K562 (cell line): ENCODE results near the gene LZTS2. TPM values are rescaled to one million over a fixed set of nuclear protein-coding genes. Genes with fewer than 3 reads are reported as not detected.
A peak's percentile ranks its signal among the peaks of the same experiment; 100 is the strongest.

Experiments used
- ATAC-seq: fragments of 200-7000 bp; cut with Tn5 transposase; 3 replicates; pipeline ENCODE4 v1.9.1; 2020; ENCODE audit warnings: moderate library complexity
- BruUV-seq: library from RNA; stranded (reverse); fragments of 400-500 nt; replicated peaks from 2 replicates; lab custom pipeline; 2021; lab: Mats Ljungman, UMichigan
- CTCF ChIA-PET: fragments of 300-600 bp; formaldehyde crosslinking; extraction: SDS; loops from one replicate; lab custom pipeline; 2021; ENCODE audit warnings: low intra/inter-chr PET ratio; lab: Yijun Ruan, JAX
- POLR2A ChIA-PET: fragments of 300-600, 350-650 bp; sonication (Branson Sonifier 250); formaldehyde crosslinking; extraction: SDS; loops from one replicate; lab custom pipeline; 2021; ENCODE audit warnings: antibody characterized with exemption, inconsistent platforms; lab: Yijun Ruan, JAX
- DNase-seq, 4 experiments: peaks; one replicate each; pipeline versions ENCODE4 v3.0.0 to v3.0.0-alpha.2; 2011 to 2018; ENCODE audit warnings: low spot score in 3 of 4, mixed read lengths in 3 of 4; ENCODE audit errors: extremely low read depth in 1 of 4
- FAIRE-seq: peaks from 2 replicates; lab custom pipeline; 2011; peaks lifted over from hg19 to GRCh38; lab: Jason Lieb, UNC
- H2AFZ ChIP-seq: 2 replicates; pipeline ENCODE4 v1.6.0; 2011; ENCODE audit warnings: low read depth, low read length, control low read depth, inconsistent platforms
- H3K27ac ChIP-seq: fragments of 200-600 bp; 3 replicates; pipeline ENCODE4 v1.8.0; 2011; ENCODE audit warnings: low read depth, mild to moderate bottlenecking, control low read depth, inconsistent platforms, low read length, moderate library complexity, mixed read lengths; ENCODE audit errors: extremely low read depth
- H3K27me3 ChIP-seq, 2 experiments: fragments of 300-600 bp in 1 of 2; 2 replicates in 1 of 2; 3 replicates in 1 of 2; pipeline versions ENCODE4 v1.6.0 to v1.8.0; 2011; ENCODE audit warnings: inconsistent platforms in 2 of 2, low read length in 2 of 2, mild to moderate bottlenecking in 1 of 2, mixed read lengths in 1 of 2, moderate library complexity in 1 of 2; ENCODE audit not compliant: control insufficient read depth in 2 of 2, insufficient read depth in 2 of 2
- H3K36me3 ChIP-seq: fragments of 300-600 bp; 3 replicates; pipeline ENCODE4 v1.8.0; 2011; ENCODE audit warnings: mild to moderate bottlenecking, low read length, inconsistent platforms; ENCODE audit not compliant: control insufficient read depth, insufficient read depth
- H3K4me1 ChIP-seq, 2 experiments: fragments of 200-600 bp in 1 of 2; replicated peaks in 1 of 2; 2 replicates in 1 of 2; 3 replicates in 1 of 2; pipeline versions ENCODE4 v1.5.1 to v1.8.0; 2011; ENCODE audit warnings: inconsistent platforms in 2 of 2, low read length in 2 of 2, mild to moderate bottlenecking in 1 of 2, mixed read lengths in 1 of 2, moderate library complexity in 1 of 2; ENCODE audit not compliant: control insufficient read depth in 2 of 2, insufficient read depth in 2 of 2
- H3K4me2 ChIP-seq: 2 replicates; pipeline ENCODE4 v1.6.1; 2011; ENCODE audit warnings: low read length, control low read depth, inconsistent platforms, mixed read lengths; ENCODE audit not compliant: insufficient read depth
- H3K4me3 ChIP-seq: fragments of 200-600 bp; sonication (generic), shearing (Covaris generic); 2 replicates; pipeline ENCODE4 v1.5.1; 2016; ENCODE audit warnings: control low read depth, inconsistent platforms
- H3K79me2 ChIP-seq: fragments of 200-600 bp; 3 replicates; pipeline ENCODE4 v1.8.0; 2011; ENCODE audit warnings: low read length, inconsistent platforms; ENCODE audit not compliant: control insufficient read depth, insufficient read depth
- H3K9ac ChIP-seq, 2 experiments: 2 replicates each; pipeline versions ENCODE4 v1.6.0 to v1.6.1; 2011; ENCODE audit warnings: low read depth in 2 of 2, low read length in 2 of 2, control low read depth in 1 of 2, inconsistent platforms in 1 of 2, mild to moderate bottlenecking in 1 of 2, mixed read lengths in 1 of 2; ENCODE audit not compliant: insufficient read depth in 1 of 2
- H3K9me1 ChIP-seq: one replicate; pipeline ENCODE4 v1.6.0; 2011; ENCODE audit warnings: inconsistent platforms, mild to moderate bottlenecking, low read length, moderate library complexity; ENCODE audit not compliant: control insufficient read depth, insufficient read depth
- H3K9me3 ChIP-seq: replicated peaks from 2 replicates; pipeline ENCODE4 v1.5.1; 2011; ENCODE audit warnings: low read depth, low read length, inconsistent platforms; ENCODE audit not compliant: control insufficient read depth, insufficient read depth
- H4K20me1 ChIP-seq: replicated peaks from 2 replicates; pipeline ENCODE4 v1.6.1; 2011; ENCODE audit warnings: low read length, inconsistent platforms, mixed read lengths; ENCODE audit not compliant: control insufficient read depth, insufficient read depth
- BCL6 ChIP-seq: fragments of 250-450 bp; sonication (Bioruptor Pico); IDR thresholded peaks from 2 replicates; pipeline ENCODE4 v1.4.0; 2020
- POLR2B ChIP-seq: fragments of 450-650 bp; IDR thresholded peaks from 2 replicates; pipeline ENCODE4 v1.6.1; 2018; ENCODE audit warnings: low read depth; ENCODE audit not compliant: partially characterized antibody
- XRCC4 ChIP-seq: IDR thresholded peaks from one replicate; pipeline ENCODE4 v1.6.1; 2011; ENCODE audit not compliant: insufficient read depth, insufficient read length; ENCODE audit errors: extremely low read depth
- WGBS: fragments of 100-300 bp; shearing (Covaris generic); methylation state at CpG from one replicate; pipeline ENCODE4 v1.1.6; 2016; ENCODE audit warnings: low coverage, mixed read lengths; ENCODE audit not compliant: insufficient coverage; ENCODE audit errors: missing lambda C conversion rate; 5-methylcytosine and 5-hydroxymethylcytosine counted together
- in situ Hi-C: fragments of 300-500 bp; cut with MboI; formaldehyde crosslinking; loops from 4 replicates; pipeline ENCODE4 v1.15.0; 2018; ENCODE audit warnings: inconsistent platforms, mixed read lengths
- intact Hi-C: fragments of 100-400 bp; cut with micrococcal nuclease; formaldehyde crosslinking; loops from 2 replicates; pipeline ENCODE4 v1.14.2; 2022
- polyA plus RNA-seq, 8 experiments: library from polyadenylated mRNA; depleted of rRNA in 4 of 8; stranded (reverse) in 5 of 8; unstranded in 3 of 8; fragments of >200 nt; fragmentation: Nextera tagmentation in 2 of 8; fragmentation: Illumina TruSeq in 1 of 8; extraction: Ambion mirVana in 2 of 8; extraction: Trizol in 1 of 8; gene quantifications; 2 replicates each; pipeline versions ENCODE4 v1.2.1 to v1.2.3, GENCODE V29; 2011 to 2014; ENCODE audit warnings: inconsistent platforms in 1 of 8, missing spikeins in 1 of 8
- total RNA-seq, 7 experiments: library from RNA; depleted of rRNA in 6 of 7; stranded (reverse); fragments of >200 nt in 6 of 7; fragmentation: Illumina TruSeq in 2 of 7; extraction: Trizol in 2 of 7; gene quantifications; 2 replicates each; pipeline versions ENCODE4 v1.2.1 to v1.2.3, GENCODE V29; 2011 to 2021; ENCODE audit warnings: low replicate concordance in 1 of 7
- TF ChIP-seq, protein P1 (sequence below): fragments of 450-650 bp; IDR thresholded peaks from 2 replicates; pipeline ENCODE4 v1.6.1; 2016; ENCODE audit warnings: low read depth
- TF ChIP-seq, protein P2 (sequence below): fragments of 450-650 bp; IDR thresholded peaks from 2 replicates; pipeline ENCODE4 v1.6.1; 2016

The LZTS2 gene
- total and polyA plus RNA-seq, 9 of the 15 experiments (the other 6 are each of a cell fraction or from before 2014, with no cell fraction given), result 0.23 to 42.5 (median 14.7) TPM

DNA sequence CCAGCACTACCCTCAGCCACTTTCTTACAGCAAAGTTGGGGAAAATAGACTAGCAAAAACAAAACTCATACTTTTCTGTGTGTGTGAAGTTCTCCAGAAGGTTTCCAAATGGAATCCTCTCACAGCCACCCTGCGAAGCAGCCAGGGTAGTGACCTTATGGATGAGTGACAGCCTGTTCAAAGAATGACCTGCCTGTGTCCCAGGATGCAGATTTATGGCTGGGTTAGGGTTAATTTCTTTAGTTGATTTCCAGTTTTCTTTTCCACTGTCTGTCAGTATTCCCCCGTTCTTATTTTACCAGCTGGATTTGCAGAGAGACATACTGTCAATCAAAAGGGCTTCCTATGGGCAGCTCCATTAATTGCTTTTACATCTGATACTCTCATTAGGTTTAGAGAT is 32.7 kb upstream of the LZTS2 start:
- no peaks in the 10 kb centered on the region for H3K9me3 ChIP-seq
- 38% methylated on average over 2 of the region's 2 CpGs for WGBS
- H2AFZ ChIP-seq, result no peak overlapping the region
- FAIRE-seq (no peak), DNase-seq (no peak), ATAC-seq (no peak)
- no peaks in the 10 kb centered on the region for H3K79me2 ChIP-seq
- no peak overlapping the region for H3K9ac ChIP-seq
- no peak overlapping the region for H3K4me2 ChIP-seq
- CTCF ChIA-PET, result no interaction called here
- no peak overlapping the region for H3K4me3 ChIP-seq
- H3K27me3 ChIP-seq, result no peaks in the 10 kb centered on the region
- in situ Hi-C loops (no loop called here), intact Hi-C loops (no loop called here)
- peaks cover 12 to 14% of the 10 kb centered on the region in 2 experiments for H3K4me1 ChIP-seq
- TF ChIP-seq, protein P1, sequence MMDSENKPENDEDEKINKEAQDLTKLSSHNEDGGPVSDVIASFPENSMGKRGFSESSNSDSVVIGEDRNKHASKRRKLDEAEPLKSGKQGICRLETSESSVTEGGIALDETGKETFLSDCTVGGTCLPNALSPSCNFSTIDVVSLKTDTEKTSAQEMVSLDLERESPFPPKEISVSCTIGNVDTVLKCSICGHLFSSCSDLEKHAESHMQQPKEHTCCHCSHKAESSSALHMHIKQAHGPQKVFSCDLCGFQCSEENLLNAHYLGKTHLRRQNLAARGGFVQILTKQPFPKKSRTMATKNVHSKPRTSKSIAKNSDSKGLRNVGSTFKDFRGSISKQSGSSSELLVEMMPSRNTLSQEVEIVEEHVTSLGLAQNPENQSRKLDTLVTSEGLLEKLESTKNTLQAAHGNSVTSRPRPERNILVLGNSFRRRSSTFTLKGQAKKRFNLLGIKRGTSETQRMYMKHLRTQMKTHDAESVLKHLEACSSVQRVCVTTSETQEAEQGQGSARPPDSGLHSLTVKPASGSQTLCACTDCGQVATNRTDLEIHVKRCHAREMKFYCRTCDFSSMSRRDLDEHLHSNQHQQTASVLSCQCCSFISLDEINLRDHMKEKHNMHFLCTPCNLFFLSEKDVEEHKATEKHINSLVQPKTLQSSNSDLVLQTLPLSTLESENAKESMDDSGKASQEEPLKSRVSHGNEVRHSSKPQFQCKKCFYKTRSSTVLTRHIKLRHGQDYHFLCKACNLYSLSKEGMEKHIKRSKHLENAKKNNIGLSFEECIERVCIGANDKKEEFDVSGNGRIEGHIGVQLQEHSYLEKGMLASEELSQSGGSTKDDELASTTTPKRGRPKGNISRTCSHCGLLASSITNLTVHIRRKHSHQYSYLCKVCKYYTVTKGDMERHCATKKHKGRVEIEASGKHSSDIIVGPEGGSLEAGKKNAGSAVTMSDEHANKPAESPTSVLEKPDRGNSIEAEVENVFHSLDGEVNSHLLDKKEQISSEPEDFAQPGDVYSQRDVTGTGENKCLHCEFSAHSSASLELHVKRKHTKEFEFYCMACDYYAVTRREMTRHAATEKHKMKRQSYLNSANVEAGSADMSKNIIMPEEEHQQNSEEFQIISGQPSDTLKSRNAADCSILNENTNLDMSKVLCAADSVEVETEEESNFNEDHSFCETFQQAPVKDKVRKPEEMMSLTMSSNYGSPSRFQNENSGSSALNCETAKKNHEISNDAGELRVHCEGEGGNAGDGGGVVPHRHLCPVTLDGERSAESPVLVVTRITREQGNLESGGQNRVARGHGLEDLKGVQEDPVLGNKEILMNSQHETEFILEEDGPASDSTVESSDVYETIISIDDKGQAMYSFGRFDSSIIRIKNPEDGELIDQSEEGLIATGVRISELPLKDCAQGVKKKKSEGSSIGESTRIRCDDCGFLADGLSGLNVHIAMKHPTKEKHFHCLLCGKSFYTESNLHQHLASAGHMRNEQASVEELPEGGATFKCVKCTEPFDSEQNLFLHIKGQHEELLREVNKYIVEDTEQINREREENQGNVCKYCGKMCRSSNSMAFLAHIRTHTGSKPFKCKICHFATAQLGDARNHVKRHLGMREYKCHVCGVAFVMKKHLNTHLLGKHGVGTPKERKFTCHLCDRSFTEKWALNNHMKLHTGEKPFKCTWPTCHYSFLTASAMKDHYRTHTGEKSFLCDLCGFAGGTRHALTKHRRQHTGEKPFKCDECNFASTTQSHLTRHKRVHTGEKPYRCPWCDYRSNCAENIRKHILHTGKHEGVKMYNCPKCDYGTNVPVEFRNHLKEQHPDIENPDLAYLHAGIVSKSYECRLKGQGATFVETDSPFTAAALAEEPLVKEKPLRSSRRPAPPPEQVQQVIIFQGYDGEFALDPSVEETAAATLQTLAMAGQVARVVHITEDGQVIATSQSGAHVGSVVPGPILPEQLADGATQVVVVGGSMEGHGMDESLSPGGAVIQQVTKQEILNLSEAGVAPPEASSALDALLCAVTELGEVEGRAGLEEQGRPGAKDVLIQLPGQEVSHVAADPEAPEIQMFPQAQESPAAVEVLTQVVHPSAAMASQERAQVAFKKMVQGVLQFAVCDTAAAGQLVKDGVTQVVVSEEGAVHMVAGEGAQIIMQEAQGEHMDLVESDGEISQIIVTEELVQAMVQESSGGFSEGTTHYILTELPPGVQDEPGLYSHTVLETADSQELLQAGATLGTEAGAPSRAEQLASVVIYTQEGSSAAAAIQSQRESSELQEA, result no peak
- TF ChIP-seq XRCC4 (no peak), BCL6 (CRISPR knock-in tag) (no peak), POLR2B (no peak)
- TF ChIP-seq, protein P2, sequence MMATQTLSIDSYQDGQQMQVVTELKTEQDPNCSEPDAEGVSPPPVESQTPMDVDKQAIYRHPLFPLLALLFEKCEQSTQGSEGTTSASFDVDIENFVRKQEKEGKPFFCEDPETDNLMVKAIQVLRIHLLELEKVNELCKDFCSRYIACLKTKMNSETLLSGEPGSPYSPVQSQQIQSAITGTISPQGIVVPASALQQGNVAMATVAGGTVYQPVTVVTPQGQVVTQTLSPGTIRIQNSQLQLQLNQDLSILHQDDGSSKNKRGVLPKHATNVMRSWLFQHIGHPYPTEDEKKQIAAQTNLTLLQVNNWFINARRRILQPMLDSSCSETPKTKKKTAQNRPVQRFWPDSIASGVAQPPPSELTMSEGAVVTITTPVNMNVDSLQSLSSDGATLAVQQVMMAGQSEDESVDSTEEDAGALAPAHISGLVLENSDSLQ, result peak; percentile 68
- H4K20me1 ChIP-seq, result no peaks in the 10 kb centered on the region
- H3K36me3 ChIP-seq, result peaks cover 20% of the 10 kb centered on the region; the same call in 1 of the 3 replicates
- no peaks in the 10 kb centered on the region for H3K9me1 ChIP-seq
- no peak overlapping the region for H3K27ac ChIP-seq
- POLR2A ChIA-PET, result interaction anchor here (1.0 to 1.3 kb wide), 2 partner anchors 10 to 15 kb away, joined by 3 to 4 read pairs; no protein-coding TSS in a partner anchor
- BruUV-seq, result no TSS peak
